Measurements from ENCODE around the gene SGMS1.

DNA sequence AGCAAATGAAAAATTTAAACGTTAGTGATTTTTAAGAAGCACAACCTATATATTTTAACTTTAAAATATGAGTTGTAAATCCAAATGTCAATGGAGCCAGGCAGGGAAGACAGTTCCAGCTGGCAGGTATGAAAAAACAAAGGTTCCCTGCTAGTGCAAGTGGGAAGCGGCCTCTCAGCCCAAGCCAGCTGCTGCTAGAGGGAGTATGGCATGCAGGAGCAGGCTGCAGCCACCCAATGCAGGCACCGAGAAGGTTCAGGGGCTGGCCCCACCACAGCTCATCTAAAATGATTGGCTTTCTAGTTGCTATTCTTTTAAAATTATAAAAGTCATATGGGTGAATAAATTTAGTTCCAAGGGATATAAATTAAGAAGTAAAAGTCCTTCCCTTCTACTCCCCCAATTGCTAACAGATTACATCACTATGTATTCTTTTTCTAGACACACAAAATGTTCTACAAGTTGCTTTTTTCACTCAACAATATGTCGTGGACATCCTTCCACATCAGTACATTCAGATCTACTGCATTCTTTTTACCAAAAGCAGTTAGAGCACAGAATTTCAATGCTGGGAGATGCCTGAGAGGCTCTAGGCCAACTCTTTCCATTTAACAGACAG is 69.3 kb downstream of the SGMS1 start:
- TF ChIP-seq, protein P1, sequence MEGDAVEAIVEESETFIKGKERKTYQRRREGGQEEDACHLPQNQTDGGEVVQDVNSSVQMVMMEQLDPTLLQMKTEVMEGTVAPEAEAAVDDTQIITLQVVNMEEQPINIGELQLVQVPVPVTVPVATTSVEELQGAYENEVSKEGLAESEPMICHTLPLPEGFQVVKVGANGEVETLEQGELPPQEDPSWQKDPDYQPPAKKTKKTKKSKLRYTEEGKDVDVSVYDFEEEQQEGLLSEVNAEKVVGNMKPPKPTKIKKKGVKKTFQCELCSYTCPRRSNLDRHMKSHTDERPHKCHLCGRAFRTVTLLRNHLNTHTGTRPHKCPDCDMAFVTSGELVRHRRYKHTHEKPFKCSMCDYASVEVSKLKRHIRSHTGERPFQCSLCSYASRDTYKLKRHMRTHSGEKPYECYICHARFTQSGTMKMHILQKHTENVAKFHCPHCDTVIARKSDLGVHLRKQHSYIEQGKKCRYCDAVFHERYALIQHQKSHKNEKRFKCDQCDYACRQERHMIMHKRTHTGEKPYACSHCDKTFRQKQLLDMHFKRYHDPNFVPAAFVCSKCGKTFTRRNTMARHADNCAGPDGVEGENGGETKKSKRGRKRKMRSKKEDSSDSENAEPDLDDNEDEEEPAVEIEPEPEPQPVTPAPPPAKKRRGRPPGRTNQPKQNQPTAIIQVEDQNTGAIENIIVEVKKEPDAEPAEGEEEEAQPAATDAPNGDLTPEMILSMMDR (IDR thresholded peaks at IDR 0.05), result no peak
- no peak for TF ChIP-seq POLR2AphosphoS5 (IDR thresholded peaks at IDR 0.05)

Measured in breast epithelium (tissue), 3 donors.